Body of pancreas (tissue), 4 donors: ENCODE measurements around the gene EPHA4.

Source experiments
- POLR2A ChIP-seq, 3 donors: fragments of 450-650 bp; IDR thresholded peaks; one replicate each; pipeline ENCODE4 v1.6.1; 2016; ENCODE audit warnings: antibody characterized with exemption in 3 of 3, mild to moderate bottlenecking in 2 of 3
- TF ChIP-seq, protein P1 (sequence below), 7 experiments: fragments of 450-650 bp in 4 of 7; fragments of 200-600 bp in 3 of 7; sonication (generic) in 3 of 7; IDR thresholded peaks; one replicate each; pipeline ENCODE4 v1.5.1; 2016 to 2019; ENCODE audit warnings: antibody characterized with exemption in 7 of 7

DNA sequence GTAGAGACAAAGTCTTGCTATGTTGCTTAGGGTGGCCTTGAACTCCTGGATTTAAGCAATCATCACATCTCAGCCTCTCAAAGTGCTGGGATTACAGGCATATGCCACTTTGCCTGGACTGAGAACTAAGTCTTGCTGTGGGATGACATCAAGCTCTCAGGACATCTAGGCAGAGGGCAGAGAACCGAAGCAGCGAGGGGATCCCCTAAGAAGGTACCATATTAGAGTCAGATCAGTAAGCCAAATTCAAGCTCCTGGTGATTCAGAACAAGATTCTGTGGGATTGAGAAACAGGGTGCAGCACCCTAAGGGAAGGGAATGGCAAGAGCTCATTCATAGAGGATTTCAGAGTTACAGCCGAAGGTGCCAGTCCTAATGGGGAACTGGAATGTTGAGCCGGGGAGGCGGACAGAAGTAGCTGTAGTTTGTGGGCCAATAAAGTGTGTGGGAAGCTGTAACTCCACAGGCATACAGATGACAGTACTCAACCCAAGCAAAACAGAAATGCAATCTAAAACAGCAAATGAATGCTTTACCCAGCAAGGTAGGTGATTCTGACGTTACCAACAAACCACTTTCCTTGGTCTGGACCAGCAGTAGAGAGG lies 30.9 kb downstream of the EPHA4 start:
- TF ChIP-seq, protein P1, sequence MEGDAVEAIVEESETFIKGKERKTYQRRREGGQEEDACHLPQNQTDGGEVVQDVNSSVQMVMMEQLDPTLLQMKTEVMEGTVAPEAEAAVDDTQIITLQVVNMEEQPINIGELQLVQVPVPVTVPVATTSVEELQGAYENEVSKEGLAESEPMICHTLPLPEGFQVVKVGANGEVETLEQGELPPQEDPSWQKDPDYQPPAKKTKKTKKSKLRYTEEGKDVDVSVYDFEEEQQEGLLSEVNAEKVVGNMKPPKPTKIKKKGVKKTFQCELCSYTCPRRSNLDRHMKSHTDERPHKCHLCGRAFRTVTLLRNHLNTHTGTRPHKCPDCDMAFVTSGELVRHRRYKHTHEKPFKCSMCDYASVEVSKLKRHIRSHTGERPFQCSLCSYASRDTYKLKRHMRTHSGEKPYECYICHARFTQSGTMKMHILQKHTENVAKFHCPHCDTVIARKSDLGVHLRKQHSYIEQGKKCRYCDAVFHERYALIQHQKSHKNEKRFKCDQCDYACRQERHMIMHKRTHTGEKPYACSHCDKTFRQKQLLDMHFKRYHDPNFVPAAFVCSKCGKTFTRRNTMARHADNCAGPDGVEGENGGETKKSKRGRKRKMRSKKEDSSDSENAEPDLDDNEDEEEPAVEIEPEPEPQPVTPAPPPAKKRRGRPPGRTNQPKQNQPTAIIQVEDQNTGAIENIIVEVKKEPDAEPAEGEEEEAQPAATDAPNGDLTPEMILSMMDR (IDR thresholded peaks at IDR 0.05): no peak
- no peak for TF ChIP-seq POLR2A (IDR thresholded peaks at IDR 0.05)
